ENCODE measurements around the gene ATG7.

GRCh38 chr3:11498177-11498576 is 226.0 kb downstream of the ATG7 start:
- TF ChIP-seq, protein P1, sequence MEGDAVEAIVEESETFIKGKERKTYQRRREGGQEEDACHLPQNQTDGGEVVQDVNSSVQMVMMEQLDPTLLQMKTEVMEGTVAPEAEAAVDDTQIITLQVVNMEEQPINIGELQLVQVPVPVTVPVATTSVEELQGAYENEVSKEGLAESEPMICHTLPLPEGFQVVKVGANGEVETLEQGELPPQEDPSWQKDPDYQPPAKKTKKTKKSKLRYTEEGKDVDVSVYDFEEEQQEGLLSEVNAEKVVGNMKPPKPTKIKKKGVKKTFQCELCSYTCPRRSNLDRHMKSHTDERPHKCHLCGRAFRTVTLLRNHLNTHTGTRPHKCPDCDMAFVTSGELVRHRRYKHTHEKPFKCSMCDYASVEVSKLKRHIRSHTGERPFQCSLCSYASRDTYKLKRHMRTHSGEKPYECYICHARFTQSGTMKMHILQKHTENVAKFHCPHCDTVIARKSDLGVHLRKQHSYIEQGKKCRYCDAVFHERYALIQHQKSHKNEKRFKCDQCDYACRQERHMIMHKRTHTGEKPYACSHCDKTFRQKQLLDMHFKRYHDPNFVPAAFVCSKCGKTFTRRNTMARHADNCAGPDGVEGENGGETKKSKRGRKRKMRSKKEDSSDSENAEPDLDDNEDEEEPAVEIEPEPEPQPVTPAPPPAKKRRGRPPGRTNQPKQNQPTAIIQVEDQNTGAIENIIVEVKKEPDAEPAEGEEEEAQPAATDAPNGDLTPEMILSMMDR (IDR thresholded peaks at IDR 0.05): no peak
- no peak for TF ChIP-seq POLR2AphosphoS5 (IDR thresholded peaks at IDR 0.05)
